Calu3 (cell line): ENCODE measurements around the gene DBNDD1. TPM values are rescaled to one million over a fixed set of nuclear protein-coding genes. Genes with fewer than 3 reads are reported as not detected.
"Not testable (repeated sequence)": the region's sequence is repeated elsewhere in the genome, so short reads cannot be mapped to it uniquely, and the experiment has no call there.

Experiments
- BruUV-seq: library from RNA; stranded (reverse); fragments of 400-500 nt; replicated peaks from 2 replicates; lab custom pipeline; 2021; lab: Mats Ljungman, UMichigan
- CTCF ChIA-PET: fragments of 300-600 bp; sonication (Branson Sonifier 250); formaldehyde crosslinking; loops from one replicate; lab custom pipeline; 2022; ENCODE audit warnings: antibody characterized with exemption; lab: Charles Lee
- DNase-seq: peaks from one replicate; pipeline ENCODE4 v3.0.0; 2022
- H3K27ac Mint-ChIP-seq: one replicate; pipeline ENCODE4 v1.8.0; 2022; ENCODE audit warnings: mixed read lengths; ENCODE audit not compliant: unreplicated experiment
- H3K27me3 Mint-ChIP-seq: one replicate; pipeline ENCODE4 v1.8.0; 2022; ENCODE audit warnings: mixed read lengths; ENCODE audit not compliant: unreplicated experiment
- H3K36me3 Mint-ChIP-seq: one replicate; pipeline ENCODE4 v1.8.0; 2022; ENCODE audit warnings: mild to moderate bottlenecking, moderate library complexity, mixed read lengths; ENCODE audit not compliant: insufficient read depth, unreplicated experiment
- H3K4me1 Mint-ChIP-seq: one replicate; pipeline ENCODE4 v1.8.0; 2022; ENCODE audit warnings: mild to moderate bottlenecking, low read depth, mixed read lengths; ENCODE audit not compliant: unreplicated experiment
- H3K4me3 Mint-ChIP-seq: one replicate; pipeline ENCODE4 v1.8.0; 2022; ENCODE audit warnings: mild to moderate bottlenecking, low read depth, moderate library complexity, mixed read lengths; ENCODE audit not compliant: unreplicated experiment
- H3K9me3 Mint-ChIP-seq: one replicate; pipeline ENCODE4 v1.8.0; 2022; ENCODE audit warnings: low read depth, mixed read lengths; ENCODE audit not compliant: unreplicated experiment
- CTCF ChIP-seq: fragments of 200-600 bp; IDR thresholded peaks from one replicate; pipeline ENCODE4 v1.8.0; 2022; ENCODE audit warnings: antibody characterized with exemption; ENCODE audit not compliant: unreplicated experiment
- intact Hi-C: fragments of 100-400 bp; cut with micrococcal nuclease; formaldehyde crosslinking; loops from one replicate; pipeline ENCODE4 v1.10.0; 2022; ENCODE audit not compliant: unreplicated experiment
- total RNA-seq: library from RNA; stranded (reverse); gene quantifications from 2 replicates; pipeline ENCODE4 v1.2.3, GENCODE V29; 2022

The DBNDD1 gene
- total RNA-seq, 1 experiment from 2014 or later: 39.9 TPM

- no peak for DNase-seq
- Mint-ChIP-seq H3K27me3 (no peaks in the 10 kb centered on the region), H3K9me3 (no peaks in the 10 kb centered on the region), H3K36me3 (peaks cover 59% of the 10 kb centered on the region), H3K27ac (no peak overlapping the region), H3K4me1 (peaks cover 11% of the 10 kb centered on the region), H3K4me3 (no peak overlapping the region)
- CTCF ChIA-PET: interaction anchor here (1.0 to 1.2 kb wide), 2 partner anchors 12 to 17 kb away, joined by 4 to 5 read pairs; no protein-coding TSS in a partner anchor
- BruUV-seq: no TSS peak
- no peak for TF ChIP-seq CTCF
- intact Hi-C loops: no loop called here
These were observed 18.4 kb downstream of the DBNDD1 start for GRCh38 chr16:90000733-90001427.

- no peak overlapping the region for H3K27ac Mint-ChIP-seq
- no peak for DNase-seq
- no peaks in the 10 kb centered on the region for H3K9me3 Mint-ChIP-seq
- H3K27me3 Mint-ChIP-seq: no peaks in the 10 kb centered on the region
- no TSS peak for BruUV-seq
- CTCF ChIA-PET: interaction anchor here (1.2 kb wide), 1 partner anchor 18 kb away, joined by 4 read pairs; no protein-coding TSS in a partner anchor
- peaks cover 11% of the 10 kb centered on the region for H3K4me1 Mint-ChIP-seq
- intact Hi-C loops: no loop called here
- peaks cover 62% of the 10 kb centered on the region for H3K36me3 Mint-ChIP-seq
- TF ChIP-seq CTCF: no peak
- no peak overlapping the region for H3K4me3 Mint-ChIP-seq
These were observed 19.3 kb downstream of the DBNDD1 start for GRCh38 chr16:89999831-90000574.

- peaks cover 80% of the 10 kb centered on the region for H3K36me3 Mint-ChIP-seq
- CTCF ChIA-PET: no interaction called here
- intact Hi-C loops: no loop called here
These were observed 23.1 kb downstream of the DBNDD1 start for GRCh38 chr16:89996178-89996489.

GRCh38 chr16:89995475-89996177, 23.6 kb downstream of the DBNDD1 start:
- CTCF ChIA-PET, H3K27me3 Mint-ChIP-seq, intact Hi-C loops, H3K4me3 Mint-ChIP-seq, H3K9me3 Mint-ChIP-seq, BruUV-seq, H3K4me1 Mint-ChIP-seq: not testable (repeated sequence)
- DNase-seq: peak; percentile 59
- Mint-ChIP-seq H3K27ac (peak overlapping the region; percentile 91), H3K36me3 (peaks cover 83% of the 10 kb centered on the region)

More at GRCh38 chr16:89996178-89996489, 23.1 kb downstream of the DBNDD1 start:
- TF ChIP-seq CTCF: no peak
- no peaks in the 10 kb centered on the region for H3K27me3 Mint-ChIP-seq
- H3K4me1 Mint-ChIP-seq: peaks cover 11% of the 10 kb centered on the region
- H3K9me3 Mint-ChIP-seq: peaks cover under 1% of the 10 kb centered on the region
- no peak overlapping the region for H3K4me3 Mint-ChIP-seq
- DNase-seq: no peak
- BruUV-seq: TSS peak; percentile 58
- peak overlapping the region; percentile 91 for H3K27ac Mint-ChIP-seq

- H3K4me1 Mint-ChIP-seq, intact Hi-C loops, H3K4me3 Mint-ChIP-seq, CTCF ChIA-PET, H3K9me3 Mint-ChIP-seq, BruUV-seq, H3K27me3 Mint-ChIP-seq: not testable (repeated sequence)
- peak overlapping the region; percentile 91 for H3K27ac Mint-ChIP-seq
- H3K36me3 Mint-ChIP-seq: peaks cover 83% of the 10 kb centered on the region
- DNase-seq: peak; percentile 59
These were observed 24.4 kb downstream of the DBNDD1 start for GRCh38 chr16:89994721-89995474.
